GM21447 (cell line): ENCODE results near the gene CD44.

ENCODE experiments used
- ATAC-seq: cut with Tn5 transposase; IDR thresholded peaks from one replicate; pipeline ENCODE4 v1.9.1; 2021; ENCODE audit not compliant: unreplicated experiment

The CD44 gene

GRCh38 chr11:35155677-35156076 is 16.7 kb downstream of the CD44 start:
- no peak for ATAC-seq

GRCh38 chr11:35157814-35158700 is 19.1 kb downstream of the CD44 start:
- ATAC-seq = no peak

- no peak for ATAC-seq
Observed at GRCh38 chr11:35158701-35159510, 19.9 kb downstream of the CD44 start.

GRCh38 chr11:35160246-35160824 is 21.4 kb downstream of the CD44 start:
- no peak for ATAC-seq

- ATAC-seq = no peak
Observed at GRCh38 chr11:35160902-35161597, 22.1 kb downstream of the CD44 start.

- ATAC-seq = no peak
Observed at GRCh38 chr11:35162745-35163144, 23.8 kb downstream of the CD44 start.

GRCh38 chr11:35163209-35163608 is 24.2 kb downstream of the CD44 start:
- no peak for ATAC-seq

GRCh38 chr11:35163702-35164496 is 24.9 kb downstream of the CD44 start:
- no peak for ATAC-seq

GRCh38 chr11:35165030-35165422 is 26.1 kb downstream of the CD44 start:
- ATAC-seq = no peak

- ATAC-seq = peak; percentile 92
Observed at GRCh38 chr11:35165423-35166368, 26.7 kb downstream of the CD44 start.

- peak; percentile 10 for ATAC-seq
Observed at GRCh38 chr11:35166369-35167360, 27.7 kb downstream of the CD44 start.

- no peak for ATAC-seq
Observed at GRCh38 chr11:35167426-35167954, 28.5 kb downstream of the CD44 start.

- ATAC-seq = no peak
Observed at GRCh38 chr11:35168671-35169070, 29.7 kb downstream of the CD44 start.

- no peak for ATAC-seq
Observed at GRCh38 chr11:35169112-35169511, 30.1 kb downstream of the CD44 start.

- no peak for ATAC-seq
Observed at GRCh38 chr11:35169754-35170153, 30.8 kb downstream of the CD44 start.

- ATAC-seq = no peak
Observed at GRCh38 chr11:35170503-35170902, 31.5 kb downstream of the CD44 start.

- no peak for ATAC-seq
Observed at GRCh38 chr11:35171226-35171625, 32.3 kb downstream of the CD44 start.
